ENCODE data around the gene TSHB.

Gene TSHB

GRCh38 chr1:115062542-115063004, 32.9 kb downstream of the TSHB start:
- ChIA-PET POLR2A (interaction anchor here (0.6 kb wide), 1 partner anchor 25 kb away, joined by 3 read pairs; no protein-coding TSS in a partner anchor), CTCF (no interaction called here)
- no peaks in the 10 kb centered on the region for H3K4me1 ChIP-seq (ENCODE audit: control insufficient read depth, insufficient read depth, low read length)
- H3K36me3 ChIP-seq (ENCODE audit: control insufficient read depth in 2 of 2, insufficient read depth in 1 of 2, low read length in 2 of 2) = no peaks in the 10 kb centered on the region
- H3K4me3 ChIP-seq (ENCODE audit: low read depth, low read length) = no peak overlapping the region
- no peak overlapping the region for H3K27ac ChIP-seq (ENCODE audit: extremely low read depth, low read depth, low read length)
- H3K9me3 ChIP-seq (ENCODE audit: control insufficient read depth, insufficient read depth, low read depth, low read length) = no peaks in the 10 kb centered on the region
- TF ChIP-seq ZNF707 (tag by site-specific recombination; IDR thresholded peaks at IDR 0.05) = no peak
- TF ChIP-seq ZNF10 (tag by site-specific recombination; IDR thresholded peaks at IDR 0.05) = no peak
- TF ChIP-seq ZNF701 (tag by site-specific recombination; IDR thresholded peaks at IDR 0.05) = no peak
- TF ChIP-seq ZNF843 (tag by site-specific recombination; IDR thresholded peaks at IDR 0.05) = no peak
- no peak for TF ChIP-seq ZNF266 (tag by site-specific recombination; IDR thresholded peaks at IDR 0.05; ENCODE audit: low read depth)
- TF ChIP-seq ZNF544 (tag by site-specific recombination; IDR thresholded peaks at IDR 0.05) = no peak
- no peak for TF ChIP-seq ZNF37A (tag by site-specific recombination; IDR thresholded peaks at IDR 0.05)
- TF ChIP-seq ZNF529 (tag by site-specific recombination; IDR thresholded peaks at IDR 0.05; ENCODE audit: insufficient replicate concordance) = no peak
- no peak for TF ChIP-seq ZBTB44 (tag by site-specific recombination; IDR thresholded peaks at IDR 0.05)

- TF ChIP-seq ZNF146 (tag by site-specific recombination; IDR thresholded peaks at IDR 0.05) (peak; percentile 81; the same call in 1 of the 2 replicates), PRDM1 (tag by site-specific recombination; IDR thresholded peaks at IDR 0.05) (no peak), KLF1 (tag by site-specific recombination; IDR thresholded peaks at IDR 0.05) (no peak)
- TF ChIP-seq, protein P1, sequence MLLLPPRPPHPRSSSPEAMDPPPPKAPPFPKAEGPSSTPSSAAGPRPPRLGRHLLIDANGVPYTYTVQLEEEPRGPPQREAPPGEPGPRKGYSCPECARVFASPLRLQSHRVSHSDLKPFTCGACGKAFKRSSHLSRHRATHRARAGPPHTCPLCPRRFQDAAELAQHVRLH (tag by site-specific recombination; IDR thresholded peaks at IDR 0.05) = 0 out of 2 replicates have a peak, but pooled peaks have one; percentile 32
- Histone ChIP-seq H3K4me3 (ENCODE audit: low read depth, low read length) (no peak overlapping the region), H3K4me1 (ENCODE audit: control insufficient read depth, insufficient read depth, low read length) (no peaks in the 10 kb centered on the region), H3K9me3 (ENCODE audit: control insufficient read depth, insufficient read depth, low read depth, low read length) (no peaks in the 10 kb centered on the region), H3K36me3 (ENCODE audit: control insufficient read depth in 2 of 2, insufficient read depth in 1 of 2, low read length in 2 of 2) (no peaks in the 10 kb centered on the region), H3K27ac (ENCODE audit: extremely low read depth, low read depth, low read length) (no peak overlapping the region)
- ChIA-PET POLR2A (no interaction called here), CTCF (interaction anchor here (0.7 kb wide), 1 partner anchor 11 kb away, joined by 3 read pairs; no protein-coding TSS in a partner anchor)
Observed at GRCh38 chr1:115063228-115063901, 33.7 kb downstream of the TSHB start.

- Histone ChIP-seq H3K4me3 (ENCODE audit: low read depth, low read length) (no peak overlapping the region), H3K27ac (ENCODE audit: extremely low read depth, low read depth, low read length) (no peak overlapping the region), H3K36me3 (ENCODE audit: control insufficient read depth in 2 of 2, insufficient read depth in 1 of 2, low read length in 2 of 2) (no peaks in the 10 kb centered on the region), H3K9me3 (ENCODE audit: control insufficient read depth, insufficient read depth, low read depth, low read length) (no peaks in the 10 kb centered on the region), H3K4me1 (ENCODE audit: control insufficient read depth, insufficient read depth, low read length) (no peaks in the 10 kb centered on the region)
- POLR2A ChIA-PET = no interaction called here
- CTCF ChIA-PET = no interaction called here
- no peak for TF ChIP-seq ZNF621 (tag by site-specific recombination; IDR thresholded peaks at IDR 0.05)
- no peak for TF ChIP-seq ZNF214 (tag by site-specific recombination; IDR thresholded peaks at IDR 0.05; ENCODE audit: borderline replicate concordance)
- no peak for TF ChIP-seq PRDM6 (tag by site-specific recombination; IDR thresholded peaks at IDR 0.05)
- TF ChIP-seq ZNF521 (tag by site-specific recombination; IDR thresholded peaks at IDR 0.05) = no peak
- TF ChIP-seq ZFP3 (tag by site-specific recombination; IDR thresholded peaks at IDR 0.05; ENCODE audit: low read depth) = no peak
- TF ChIP-seq ZNF121 (tag by site-specific recombination; IDR thresholded peaks at IDR 0.05) = no peak
- no peak for TF ChIP-seq ZNF280C (tag by site-specific recombination; IDR thresholded peaks at IDR 0.05)
- no peak for TF ChIP-seq ZNF311 (tag by site-specific recombination; IDR thresholded peaks at IDR 0.05; ENCODE audit: borderline replicate concordance)
- TF ChIP-seq ZNF624 (tag by site-specific recombination; IDR thresholded peaks at IDR 0.05) = no peak
- TF ChIP-seq ZNF362 (tag by site-specific recombination; IDR thresholded peaks at IDR 0.05) = no peak
- no peak for TF ChIP-seq KLF1 (tag by site-specific recombination; IDR thresholded peaks at IDR 0.05)
- no peak for TF ChIP-seq ZNF747 (tag by site-specific recombination; IDR thresholded peaks at IDR 0.05)
- no peak for TF ChIP-seq EGR2 (tag by site-specific recombination; IDR thresholded peaks at IDR 0.05; ENCODE audit: low read depth)
- TF ChIP-seq MEIS1 (CRISPR knock-in tag; IDR thresholded peaks at IDR 0.05; ENCODE audit: borderline replicate concordance) = no peak
Observed at GRCh38 chr1:115064461-115064860, 34.8 kb downstream of the TSHB start.

Data from HEK293 (cell line).